GM23248 (cell line): Measurements from ENCODE around the gene HARS1. TPM values are rescaled to one million over a fixed set of nuclear protein-coding genes. Genes with fewer than 3 reads are reported as not detected.
"Not testable (repeated sequence)": the region's sequence is repeated elsewhere in the genome, so short reads cannot be mapped to it uniquely, and the experiment has no call there.

Source experiments
- DNase-seq: peaks from one replicate; pipeline ENCODE4 v3.0.0-alpha.2; 2015
- H2AFZ ChIP-seq: fragments of 200-600 bp; sonication (generic); 2 replicates; pipeline ENCODE4 v1.6.1; 2016; ENCODE audit warnings: antibody characterized with exemption
- H3F3A ChIP-seq: fragments of 200-600 bp; sonication (generic); 2 replicates; pipeline ENCODE4 v1.6.1; 2016; ENCODE audit warnings: mild to moderate bottlenecking, antibody characterized with exemption, mixed run types; ENCODE audit not compliant: insufficient read depth
- H3K27ac ChIP-seq: fragments of 200-600 bp; sonication (generic); 2 replicates; pipeline ENCODE4 v1.5.1; 2016; ENCODE audit warnings: mild to moderate bottlenecking
- H3K27me3 ChIP-seq: fragments of 200-600 bp; sonication (generic); replicated peaks from 2 replicates; pipeline ENCODE4 v1.6.1; 2016; ENCODE audit warnings: mild to moderate bottlenecking; ENCODE audit not compliant: insufficient read depth
- H3K36me3 ChIP-seq: fragments of 200-600 bp; sonication (generic); 2 replicates; pipeline ENCODE4 v1.6.1; 2016; ENCODE audit warnings: low read depth, mild to moderate bottlenecking
- H3K4me1 ChIP-seq: fragments of 200-600 bp; sonication (generic); 2 replicates; pipeline ENCODE4 v1.6.1; 2016; ENCODE audit warnings: mild to moderate bottlenecking; ENCODE audit not compliant: insufficient read depth
- H3K4me2 ChIP-seq: fragments of 200-600 bp; sonication (generic); one replicate; pipeline ENCODE4 v1.6.1; 2016; ENCODE audit warnings: mild to moderate bottlenecking; ENCODE audit not compliant: unreplicated experiment
- H3K4me3 ChIP-seq: fragments of 200-600 bp; sonication (generic); 2 replicates; pipeline ENCODE4 v1.5.1; 2016; ENCODE audit warnings: mild to moderate bottlenecking
- H3K79me2 ChIP-seq: fragments of 200-600 bp; sonication (generic); 2 replicates; pipeline ENCODE4 v1.6.1; 2016; ENCODE audit warnings: mild to moderate bottlenecking; ENCODE audit not compliant: insufficient read depth
- H3K9ac ChIP-seq: fragments of 200-600 bp; sonication (generic); 2 replicates; pipeline ENCODE4 v1.6.1; 2016; ENCODE audit warnings: mild to moderate bottlenecking
- H3K9me2 ChIP-seq: fragments of 200-600 bp; sonication (generic); 2 replicates; pipeline ENCODE4 v1.6.1; 2016; ENCODE audit warnings: mixed run types, mild to moderate bottlenecking, moderate library complexity; ENCODE audit not compliant: insufficient read depth
- H3K9me3 ChIP-seq: fragments of 200-600 bp; sonication (generic); one replicate; pipeline ENCODE4 v1.6.1; 2017; ENCODE audit warnings: low read depth
- H4K20me1 ChIP-seq: fragments of 200-600 bp; sonication (generic); 2 replicates; pipeline ENCODE4 v1.6.0; 2016; ENCODE audit not compliant: insufficient read depth
- EZH2 ChIP-seq: fragments of 200-600 bp; sonication (generic); IDR thresholded peaks from 2 replicates; pipeline ENCODE4 v1.6.1; 2018; ENCODE audit warnings: antibody characterized with exemption, mild to moderate bottlenecking; ENCODE audit not compliant: insufficient read depth, poor library complexity, severe bottlenecking
- EZH2phosphoT487 ChIP-seq: fragments of 200-600 bp; sonication (generic); IDR thresholded peaks from 2 replicates; pipeline ENCODE4 v1.6.1; 2018; ENCODE audit warnings: antibody characterized with exemption, moderate library complexity, mild to moderate bottlenecking, low read depth; ENCODE audit not compliant: insufficient read depth
- WGBS, 2 experiments: methylation state at CpG; one replicate each; pipeline ENCODE4 v1.1.6; 2015 to 2017; ENCODE audit warnings: low lambda C conversion rate in 2 of 2, low coverage in 1 of 2; ENCODE audit errors: missing lambda C conversion rate in 2 of 2; 5-methylcytosine and 5-hydroxymethylcytosine counted together
- in situ Hi-C: fragments of 300-500 bp; cut with MboI; formaldehyde crosslinking; loops from 2 replicates; pipeline ENCODE4 v1.15.0; 2020
- polyA plus RNA-seq: library from polyadenylated mRNA; unstranded; fragments of >200 nt; fragmentation: Nextera tagmentation; extraction: Ambion mirVana; gene quantifications from 2 replicates; pipeline ENCODE4 v1.2.1, GENCODE V29; 2016
- total RNA-seq: library from RNA; depleted of rRNA; stranded (reverse); fragments of >200 nt; shearing (Covaris generic); gene quantifications from 2 replicates; pipeline ENCODE4 v1.2.3, GENCODE V29; 2014

The HARS1 gene
- total and polyA plus RNA-seq, 2 experiments from 2014 or later, result 75.7 to 92.5 TPM

- Histone ChIP-seq H3K9me2 (no peaks in the 10 kb centered on the region), H3K4me1 (peaks cover 9% of the 10 kb centered on the region), H4K20me1 (peaks cover 4% of the 10 kb centered on the region; the same call in 1 of the 2 replicates), H3K36me3 (peaks cover 17% of the 10 kb centered on the region), H2AFZ (peak within 1 kb of the TSS; percentile 85), H3F3A (peaks cover 36% of the 10 kb centered on the region), H3K9ac (peak within 1 kb of the TSS; percentile 87), H3K79me2 (peaks cover 45% of the 10 kb centered on the region), H3K27me3 (no peaks in the 10 kb centered on the region), H3K4me3 (peak within 1 kb of the TSS; percentile 79), H3K27ac (peak within 1 kb of the TSS; percentile 92), H3K4me2 (peak within 1 kb of the TSS; percentile 90), H3K9me3 (no peaks in the 10 kb centered on the region)
- in situ Hi-C loops, result no loop called here
- DNase-seq, result peak; percentile 98
- 0 to 1% methylated on average over 46 to 52 of the region's 54 CpGs for WGBS, 2 experiments
- TF ChIP-seq EZH2 (no peak), EZH2phosphoT487 (no peak)
Observed at GRCh38 chr5:140664359-140665119, 26.6 kb downstream of the HARS1 start, which contains the start of gene WDR55. Gene WDR55, plus strand, starts transcription at chr5:140664904. Its CDS starts 9 bp downstream, at chr5:140664913.

DNA sequence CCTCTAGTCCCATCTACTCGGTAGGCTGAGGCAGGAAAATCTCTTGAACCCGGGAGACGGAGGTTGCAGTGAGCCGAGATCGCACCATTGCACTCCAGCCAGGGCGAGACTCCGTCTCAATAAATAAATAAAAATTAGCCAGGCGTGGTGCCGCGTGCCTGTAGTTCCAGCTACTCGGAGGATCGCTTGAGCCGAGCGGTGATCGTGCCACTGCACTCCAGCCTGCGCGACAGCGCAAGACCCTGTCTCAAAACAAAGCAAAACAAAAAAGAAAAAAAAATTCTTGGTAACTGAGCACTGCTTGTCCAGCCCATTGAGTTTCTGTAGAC, 27.2 kb downstream of the HARS1 start:
- in situ Hi-C loops, result no loop called here
- TF ChIP-seq EZH2phosphoT487 (no peak), EZH2 (no peak)
- no peaks in the 10 kb centered on the region for H3K9me3 ChIP-seq
- no peak for DNase-seq
- H3K4me1 ChIP-seq, result peaks cover 9% of the 10 kb centered on the region
- no peaks in the 10 kb centered on the region for H3K27me3 ChIP-seq
- H3K9me2 ChIP-seq, result no peaks in the 10 kb centered on the region
- WGBS, 2 experiments, result 3 to 4% methylated on average over 18 of the region's 18 CpGs
- peaks cover 42% of the 10 kb centered on the region for H3K79me2 ChIP-seq
- H3K36me3 ChIP-seq, result peaks cover 17% of the 10 kb centered on the region
- peaks cover 36% of the 10 kb centered on the region for H3F3A ChIP-seq
- H3K4me3 ChIP-seq, result peak overlapping the region; percentile 79
- H2AFZ ChIP-seq, result peak overlapping the region; percentile 85
- H3K27ac ChIP-seq, result peak overlapping the region; percentile 92
- H3K9ac ChIP-seq, result peak overlapping the region; percentile 87
- peaks cover 4% of the 10 kb centered on the region; the same call in 1 of the 2 replicates for H4K20me1 ChIP-seq
- peak overlapping the region; percentile 90 for H3K4me2 ChIP-seq

DNA sequence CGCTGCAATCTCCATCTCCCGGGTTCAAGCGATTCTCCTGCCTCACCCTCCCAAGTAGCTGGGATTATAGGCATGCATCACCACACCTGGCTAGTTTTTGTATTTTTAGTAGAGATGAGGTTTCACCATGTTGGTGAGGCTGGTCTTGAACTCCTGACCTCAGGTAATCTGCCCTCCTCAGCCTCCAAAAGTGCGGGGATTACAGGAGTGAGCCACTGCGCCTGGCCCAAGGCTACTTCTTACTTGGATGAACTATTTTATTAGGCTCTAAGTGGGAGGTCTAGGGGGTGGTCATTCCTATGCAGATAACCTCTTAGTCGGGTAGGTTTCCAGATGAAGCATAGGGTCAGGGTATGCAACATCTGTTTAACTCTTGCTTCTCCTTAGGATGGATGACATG, 30.8 kb downstream of the HARS1 start:
- 81 to 83% methylated on average over 6 of the region's 6 CpGs for WGBS, 2 experiments

GRCh38 chr5:140658870-140659269, 32.3 kb downstream of the HARS1 start:
- in situ Hi-C loops, result no loop called here
- Histone ChIP-seq H3K4me1 (no peaks in the 10 kb centered on the region), H2AFZ (no peak overlapping the region), H3K4me2 (no peak overlapping the region), H3K79me2 (peaks cover 6% of the 10 kb centered on the region; the same call in 1 of the 2 replicates), H4K20me1 (no peaks in the 10 kb centered on the region), H3F3A (peaks cover 25% of the 10 kb centered on the region), H3K9ac (no peak overlapping the region), H3K9me2 (no peaks in the 10 kb centered on the region), H3K36me3 (peaks cover 58% of the 10 kb centered on the region), H3K27ac (no peak overlapping the region), H3K4me3 (no peak overlapping the region), H3K9me3 (no peaks in the 10 kb centered on the region), H3K27me3 (no peaks in the 10 kb centered on the region)
- TF ChIP-seq EZH2 (no peak), EZH2phosphoT487 (no peak)
- WGBS, 2 experiments, result 97% methylated on average over 17 of the region's 17 CpGs
- DNase-seq, result no peak

More for the DNA sequence above, 30.8 kb downstream of the HARS1 start:
- H3K4me2 ChIP-seq, H3K27ac ChIP-seq, DNase-seq, H2AFZ ChIP-seq, H3K9me3 ChIP-seq, in situ Hi-C loops, H3K9ac ChIP-seq, H3K4me3 ChIP-seq, H4K20me1 ChIP-seq, H3K27me3 ChIP-seq, H3K9me2 ChIP-seq, H3K4me1 ChIP-seq: not testable (repeated sequence)
- H3F3A ChIP-seq, result peaks cover 32% of the 10 kb centered on the region
- H3K79me2 ChIP-seq, result peaks cover 12% of the 10 kb centered on the region
- H3K36me3 ChIP-seq, result peaks cover 43% of the 10 kb centered on the region
